Trophoblast cell (in vitro differentiated cells and primary cell): ENCODE results near the gene TBC1D9.
A peak's percentile ranks its signal among the peaks of the same experiment; 100 is the strongest.

Experiments
- DNase-seq, 2 donors: peaks; one replicate each; pipeline ENCODE4 v3.0.0-alpha.2; 2016
- H2AFZ ChIP-seq: 2 replicates; pipeline ENCODE4 v1.6.1; 2013; ENCODE audit warnings: low read length, moderate library complexity, mild to moderate bottlenecking; ENCODE audit not compliant: insufficient read depth, poor library complexity
- H2AK5ac ChIP-seq: 2 replicates; pipeline ENCODE4 v1.6.1; 2013; ENCODE audit warnings: mild to moderate bottlenecking, low read length
- H2BK120ac ChIP-seq: 2 replicates; pipeline ENCODE4 v1.6.1; 2013; ENCODE audit warnings: low read length, mild to moderate bottlenecking, moderate library complexity; ENCODE audit not compliant: insufficient read depth, poor library complexity
- H2BK12ac ChIP-seq: 2 replicates; pipeline ENCODE4 v1.6.1; 2013; ENCODE audit warnings: mild to moderate bottlenecking, low read length, moderate library complexity
- H2BK5ac ChIP-seq: 2 replicates; pipeline ENCODE4 v1.6.1; 2013; ENCODE audit warnings: low read length, low read depth, moderate library complexity, mild to moderate bottlenecking; ENCODE audit not compliant: poor library complexity
- H3K14ac ChIP-seq: 2 replicates; pipeline ENCODE4 v1.6.1; 2013; ENCODE audit warnings: mild to moderate bottlenecking, low read length
- H3K18ac ChIP-seq: 2 replicates; pipeline ENCODE4 v1.6.1; 2013; ENCODE audit warnings: mild to moderate bottlenecking, low read length
- H3K23ac ChIP-seq: 2 replicates; pipeline ENCODE4 v1.6.1; 2013; ENCODE audit warnings: low read length
- H3K27ac ChIP-seq: 2 replicates; pipeline ENCODE4 v1.5.1; 2013; ENCODE audit warnings: low read depth, mild to moderate bottlenecking, inconsistent platforms, low read length, moderate library complexity
- H3K27me3 ChIP-seq: 2 replicates; pipeline ENCODE4 v1.6.1; 2013; ENCODE audit warnings: inconsistent platforms, mild to moderate bottlenecking, low read length, moderate library complexity; ENCODE audit not compliant: insufficient read depth
- H3K36me3 ChIP-seq, 2 experiments: 1 replicate in 1 of 2; 2 replicates in 1 of 2; pipeline ENCODE4 v1.6.1; 2013; ENCODE audit warnings: low read length in 2 of 2, mild to moderate bottlenecking in 2 of 2, moderate library complexity in 1 of 2; ENCODE audit not compliant: insufficient read depth in 2 of 2, control insufficient read depth in 1 of 2
- H3K4ac ChIP-seq: 2 replicates; pipeline ENCODE4 v1.6.1; 2013; ENCODE audit warnings: low read depth, mild to moderate bottlenecking, low read length, moderate library complexity
- H3K4me1 ChIP-seq, 2 experiments: 1 replicate in 1 of 2; 2 replicates in 1 of 2; pipeline ENCODE4 v1.6.1; 2013; ENCODE audit warnings: low read length in 2 of 2, mild to moderate bottlenecking in 2 of 2, moderate library complexity in 1 of 2; ENCODE audit not compliant: insufficient read depth in 2 of 2, control insufficient read depth in 1 of 2
- H3K4me2 ChIP-seq: 2 replicates; pipeline ENCODE4 v1.6.1; 2013; ENCODE audit warnings: inconsistent platforms, mild to moderate bottlenecking, low read length, moderate library complexity
- H3K4me3 ChIP-seq: 2 replicates; pipeline ENCODE4 v1.5.1; 2013; ENCODE audit warnings: mild to moderate bottlenecking, low read depth, low read length, inconsistent platforms
- H3K79me1 ChIP-seq: one replicate; pipeline ENCODE4 v1.6.1; 2013; ENCODE audit warnings: low read length
- H3K79me2 ChIP-seq: 2 replicates; pipeline ENCODE4 v1.6.1; 2013; ENCODE audit warnings: low read length, mild to moderate bottlenecking; ENCODE audit not compliant: control insufficient read depth, insufficient read depth, poor library complexity
- H3K9ac ChIP-seq: 2 replicates; pipeline ENCODE4 v1.6.1; 2013; ENCODE audit warnings: mild to moderate bottlenecking, low read length
- H3K9me3 ChIP-seq: 2 replicates; pipeline ENCODE4 v1.6.1; 2013; ENCODE audit warnings: low read depth, mild to moderate bottlenecking, control low read depth, inconsistent platforms, low read length; ENCODE audit not compliant: insufficient read depth
- H4K12ac ChIP-seq: 2 replicates; pipeline ENCODE4 v1.6.1; 2013; ENCODE audit warnings: low read depth, mild to moderate bottlenecking, low read length, moderate library complexity
- H4K8ac ChIP-seq: 2 replicates; pipeline ENCODE4 v1.6.1; 2013; ENCODE audit warnings: low read depth, mild to moderate bottlenecking, low read length, moderate library complexity
- H4K91ac ChIP-seq: one replicate; pipeline ENCODE4 v1.6.1; 2013; ENCODE audit warnings: low read depth, mild to moderate bottlenecking, low read length, moderate library complexity
- WGBS: extraction: QIAGEN DNeasy Blood & Tissue Kit; methylation state at CpG from one replicate; pipeline ENCODE4 v1.1.7; 2013; ENCODE audit warnings: missing lambda C conversion rate; ENCODE audit not compliant: insufficient read length, insufficient coverage; ENCODE audit errors: extremely low coverage; 5-methylcytosine and 5-hydroxymethylcytosine counted together

TBC1D9 gene

DNA sequence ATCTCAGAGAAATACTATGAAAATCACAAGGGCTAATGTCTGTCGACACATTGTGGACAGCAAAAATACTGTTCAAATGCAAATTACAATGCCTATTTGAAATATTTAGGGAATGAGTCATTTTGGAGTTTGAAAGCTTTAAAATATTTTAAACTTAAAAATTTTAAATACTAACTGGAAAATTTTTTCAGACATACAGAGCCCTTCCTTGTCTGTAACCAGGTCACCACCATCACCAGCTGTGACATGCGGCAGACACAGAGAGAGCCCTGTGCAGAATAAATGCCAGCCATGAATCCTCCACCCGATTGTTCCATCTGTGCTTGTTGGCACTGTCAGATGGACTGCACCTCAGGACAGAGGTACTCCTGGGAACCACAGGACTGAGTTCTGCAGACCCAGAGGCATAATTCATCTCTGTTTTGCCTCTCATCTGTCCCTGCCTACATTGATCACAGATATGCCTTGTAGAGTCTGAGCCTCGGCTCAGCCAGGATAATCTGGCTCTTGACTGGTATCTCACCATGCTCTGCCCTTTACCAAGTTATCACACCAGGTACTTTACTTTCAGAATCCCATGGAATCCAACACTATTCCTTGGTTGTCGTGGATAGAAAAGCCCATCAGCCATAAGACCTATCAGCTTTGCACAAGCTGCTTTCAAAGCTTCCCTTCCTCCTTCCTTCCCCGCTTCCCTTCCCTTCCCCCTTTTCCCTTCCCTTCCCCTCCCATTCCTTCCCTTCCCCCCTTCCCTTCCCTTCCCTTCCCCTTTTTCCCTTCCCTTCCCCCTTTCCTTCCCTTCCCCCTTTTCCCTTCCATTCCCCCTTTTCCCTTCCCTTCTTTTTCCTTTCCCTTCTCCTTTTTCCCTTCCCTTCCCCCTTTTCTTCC is 67.2 kb downstream of the TBC1D9 start:
- H3K4me3 ChIP-seq: no peak overlapping the region
- H3K14ac ChIP-seq: no peak overlapping the region
- no peak overlapping the region for H2AFZ ChIP-seq
- no CpG with 5 or more reads among the region's 6 CpGs for whole genome bisulfite sequencing
- peak in 1 of 2 donors; percentile 53 for DNase-seq
- H3K23ac ChIP-seq: no peak overlapping the region
- H3K9me3 ChIP-seq: no peaks in the 10 kb centered on the region
- peaks cover 8 to 16% of the 10 kb centered on the region in 2 experiments for H3K4me1 ChIP-seq
- H3K27me3 ChIP-seq: no peaks in the 10 kb centered on the region
- H3K79me2 ChIP-seq: no peaks in the 10 kb centered on the region
- peak overlapping the region; percentile 1 for H2BK5ac ChIP-seq
- H3K79me1 ChIP-seq: peaks cover 6% of the 10 kb centered on the region
- peak overlapping the region; percentile 36 for H3K27ac ChIP-seq
- H4K91ac ChIP-seq: no peak overlapping the region
- H3K9ac ChIP-seq: no peak overlapping the region
- peak overlapping the region; percentile 32 for H3K4me2 ChIP-seq
- no peak overlapping the region for H2AK5ac ChIP-seq
- H4K12ac ChIP-seq: no peak overlapping the region
- no peak overlapping the region for H3K4ac ChIP-seq
- H2BK12ac ChIP-seq: peak overlapping the region; percentile 21
- H2BK120ac ChIP-seq: no peak overlapping the region
- H4K8ac ChIP-seq: no peak overlapping the region
- peak overlapping the region; percentile 5 for H3K18ac ChIP-seq
- H3K36me3 ChIP-seq: peaks cover 0 to 3% of the 10 kb centered on the region in 2 experiments

DNA sequence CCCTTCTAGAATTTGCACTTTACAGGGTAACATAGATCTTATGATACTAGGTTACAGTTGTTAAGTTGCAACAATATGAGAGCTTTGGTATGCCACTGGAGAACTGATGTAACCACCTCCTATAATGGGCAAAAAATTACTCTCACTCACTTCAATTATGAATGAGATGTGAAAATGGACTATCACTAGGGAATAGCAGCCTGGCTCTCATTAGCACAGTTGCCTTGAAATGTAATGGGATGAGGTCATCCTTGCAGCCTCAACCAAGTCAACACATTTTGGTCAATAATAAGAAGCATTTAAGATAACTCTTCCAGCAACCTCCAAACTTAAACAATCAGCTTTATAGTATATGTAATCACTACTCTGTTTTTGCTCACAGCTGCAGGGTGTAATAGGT is 69.4 kb downstream of the TBC1D9 start:
- Histone ChIP-seq H3K36me3 (peaks cover 2 to 3% of the 10 kb centered on the region in 2 experiments), H2BK120ac (no peak overlapping the region), H3K27ac (no peak overlapping the region), H3K4me2 (no peak overlapping the region), H3K79me2 (no peaks in the 10 kb centered on the region), H2AFZ (no peak overlapping the region), H4K12ac (no peak overlapping the region), H2AK5ac (no peak overlapping the region), H3K79me1 (peaks cover 6% of the 10 kb centered on the region), H3K14ac (no peak overlapping the region), H2BK5ac (no peak overlapping the region), H3K23ac (no peak overlapping the region), H3K9ac (no peak overlapping the region), H3K4me1 (peaks cover 8 to 16% of the 10 kb centered on the region in 2 experiments), H3K4me3 (no peak overlapping the region), H3K4ac (no peak overlapping the region), H2BK12ac (no peak overlapping the region), H4K91ac (no peak overlapping the region), H3K18ac (no peak overlapping the region), H3K9me3 (no peaks in the 10 kb centered on the region), H3K27me3 (no peaks in the 10 kb centered on the region), H4K8ac (no peak overlapping the region)
- DNase-seq: no peak

DNA sequence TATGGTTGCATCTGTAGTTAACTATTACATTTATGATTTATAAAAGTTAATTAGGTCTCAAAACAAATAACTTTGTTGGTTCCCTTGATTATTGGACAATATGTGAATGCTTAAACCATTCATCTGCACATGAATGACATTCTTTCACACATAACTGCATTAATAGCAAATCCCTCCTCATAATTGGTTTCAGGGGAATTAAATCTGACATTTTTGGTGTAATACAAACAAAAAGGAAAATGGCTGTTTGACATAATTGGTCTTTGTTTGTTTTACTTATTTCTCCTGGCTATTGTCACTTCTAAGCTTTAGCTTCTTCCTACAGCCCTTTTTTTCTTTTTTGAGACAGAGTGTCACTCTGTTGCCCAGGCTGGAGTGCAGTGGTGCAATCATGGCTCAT is 71.9 kb downstream of the TBC1D9 start:
- Histone ChIP-seq H3K4ac (no peak overlapping the region), H3K18ac (no peak overlapping the region), H2BK5ac (no peak overlapping the region), H3K36me3 (peaks cover 2 to 7% of the 10 kb centered on the region in 2 experiments), H3K79me2 (no peaks in the 10 kb centered on the region), H2BK12ac (no peak overlapping the region), H3K14ac (no peak overlapping the region), H3K4me3 (no peak overlapping the region), H2AK5ac (no peak overlapping the region), H3K4me2 (no peak overlapping the region), H3K27ac (no peak overlapping the region), H3K9me3 (no peaks in the 10 kb centered on the region), H3K27me3 (no peaks in the 10 kb centered on the region), H4K8ac (no peak overlapping the region), H3K79me1 (peaks cover 5% of the 10 kb centered on the region), H2BK120ac (no peak overlapping the region), H4K91ac (no peak overlapping the region), H3K4me1 (peaks cover 5 to 6% of the 10 kb centered on the region in 2 experiments), H4K12ac (no peak overlapping the region), H3K9ac (no peak overlapping the region), H3K23ac (no peak overlapping the region), H2AFZ (no peak overlapping the region)
- no peak for DNase-seq

DNA sequence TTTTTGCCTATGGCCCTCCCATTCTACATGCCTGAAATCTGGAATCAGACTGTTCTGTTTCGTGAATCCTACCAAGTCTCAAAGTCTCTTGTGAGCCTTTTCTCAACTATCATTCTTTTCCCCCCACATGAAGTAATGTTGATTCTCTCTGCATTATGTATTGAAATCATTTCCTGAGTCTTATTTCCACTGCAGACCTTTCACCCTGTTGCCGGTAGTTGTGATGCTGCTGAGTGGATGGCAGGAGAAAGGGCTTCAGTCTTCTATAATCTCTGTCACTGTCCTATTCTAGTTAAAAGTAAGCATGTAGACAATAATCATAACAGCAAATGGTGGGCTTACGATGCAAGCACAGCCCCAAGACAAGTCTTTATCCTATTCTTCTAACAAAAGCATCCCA is 75.0 kb downstream of the TBC1D9 start:
- no peak overlapping the region for H3K14ac ChIP-seq
- H3K79me1 ChIP-seq: no peaks in the 10 kb centered on the region
- H2BK120ac ChIP-seq: no peak overlapping the region
- no peak overlapping the region for H3K23ac ChIP-seq
- H4K12ac ChIP-seq: no peak overlapping the region
- H3K4me1 ChIP-seq: no peaks in the 10 kb centered on the region
- DNase-seq: no peak
- peak overlapping the region; percentile 35 for H3K18ac ChIP-seq
- H4K8ac ChIP-seq: no peak overlapping the region
- no peak overlapping the region for H2AFZ ChIP-seq
- H2AK5ac ChIP-seq: no peak overlapping the region
- H3K27me3 ChIP-seq: no peaks in the 10 kb centered on the region
- H3K9ac ChIP-seq: no peak overlapping the region
- no peak overlapping the region for H4K91ac ChIP-seq
- no peak overlapping the region for H3K4ac ChIP-seq
- H3K4me3 ChIP-seq: no peak overlapping the region
- no peaks in the 10 kb centered on the region for H3K79me2 ChIP-seq
- H3K36me3 ChIP-seq: peaks cover 7 to 25% of the 10 kb centered on the region in 2 experiments
- no peak overlapping the region for H3K4me2 ChIP-seq
- no peak overlapping the region for H2BK5ac ChIP-seq
- whole genome bisulfite sequencing: no CpG with 5 or more reads among the region's 3 CpGs
- no peak overlapping the region for H3K27ac ChIP-seq
- H3K9me3 ChIP-seq: no peaks in the 10 kb centered on the region
- H2BK12ac ChIP-seq: no peak overlapping the region
